HEK293 (cell line): ENCODE data around the gene ITPR3.
A peak's percentile ranks its signal among the peaks of the same experiment; 100 is the strongest.

Experiments
- BCL11A ChIP-seq: fragments of 450-650 bp; formaldehyde crosslinking; IDR thresholded peaks from 2 replicates; pipeline ENCODE4 v1.5.1; 2016; ENCODE audit warnings: low read depth, missing biosample characterization, missing genetic modification characterization
- GLIS2 ChIP-seq: fragments of 450-650 bp; formaldehyde crosslinking; IDR thresholded peaks from 2 replicates; pipeline ENCODE4 v1.5.1; 2016; ENCODE audit warnings: missing biosample characterization, missing genetic modification characterization
- HOXA7 ChIP-seq: sonication (generic); formaldehyde crosslinking; IDR thresholded peaks from 2 replicates; pipeline ENCODE4 v1.8.1; 2022; ENCODE audit warnings: missing genetic modification reagents, borderline replicate concordance
- IKZF3 ChIP-seq: fragments of 450-650 bp; IDR thresholded peaks from 2 replicates; pipeline ENCODE4 v1.5.0; 2018; ENCODE audit warnings: missing biosample characterization, mild to moderate bottlenecking, missing genetic modification characterization, moderate library complexity
- PRDM1 ChIP-seq: fragments of 450-650 bp; formaldehyde crosslinking; IDR thresholded peaks from 2 replicates; pipeline ENCODE4; 2016; ENCODE audit warnings: missing biosample characterization, missing genetic modification characterization
- RBAK ChIP-seq: fragments of 450-650 bp; formaldehyde crosslinking; IDR thresholded peaks from 2 replicates; pipeline ENCODE4 v1.5.1; 2016; ENCODE audit warnings: missing biosample characterization, missing genetic modification characterization
- WT1 ChIP-seq: fragments of 450-650 bp; formaldehyde crosslinking; IDR thresholded peaks from 2 replicates; pipeline ENCODE4 v1.5.1; 2016; ENCODE audit warnings: missing biosample characterization, missing genetic modification characterization
- ZBTB1 ChIP-seq: fragments of 450-650 bp; formaldehyde crosslinking; IDR thresholded peaks from 2 replicates; pipeline ENCODE4 v1.5.1; 2016; ENCODE audit warnings: missing biosample characterization, missing genetic modification characterization
- ZEB2 ChIP-seq: fragments of 450-650 bp; formaldehyde crosslinking; IDR thresholded peaks from 2 replicates; pipeline ENCODE4 v1.5.1; 2016; ENCODE audit warnings: missing biosample characterization, missing genetic modification characterization
- ZFP41 ChIP-seq: fragments of 450-650 bp; formaldehyde crosslinking; IDR thresholded peaks from 2 replicates; pipeline ENCODE4 v1.5.1; 2016; ENCODE audit warnings: missing biosample characterization, missing genetic modification characterization, borderline replicate concordance
- ZNF132 ChIP-seq: fragments of 450-650 bp; formaldehyde crosslinking; IDR thresholded peaks from 2 replicates; pipeline ENCODE4 v1.5.1; 2017; ENCODE audit warnings: missing biosample characterization, missing genetic modification characterization, borderline replicate concordance
- ZNF138 ChIP-seq: fragments of 450-650 bp; formaldehyde crosslinking; IDR thresholded peaks from 2 replicates; pipeline ENCODE4 v1.5.1; 2016; ENCODE audit warnings: missing biosample characterization, missing genetic modification characterization, borderline replicate concordance
- ZNF184 ChIP-seq: fragments of 450-650 bp; IDR thresholded peaks from 2 replicates; pipeline ENCODE4 v1.5.1; 2018; ENCODE audit warnings: missing biosample characterization, mild to moderate bottlenecking, missing genetic modification characterization
- ZNF223 ChIP-seq: fragments of 450-650 bp; formaldehyde crosslinking; IDR thresholded peaks from 2 replicates; pipeline ENCODE4 v1.5.1; 2016; ENCODE audit warnings: missing biosample characterization, missing genetic modification characterization
- ZNF23 ChIP-seq: fragments of 450-650 bp; formaldehyde crosslinking; IDR thresholded peaks from 2 replicates; pipeline ENCODE4 v1.5.1; 2016; ENCODE audit warnings: missing biosample characterization, missing genetic modification characterization, borderline replicate concordance
- ZNF239 ChIP-seq: fragments of 450-650 bp; formaldehyde crosslinking; IDR thresholded peaks from 2 replicates; pipeline ENCODE4 v1.5.1; 2016; ENCODE audit warnings: missing biosample characterization, missing genetic modification characterization
- ZNF335 ChIP-seq: fragments of 450-650 bp; formaldehyde crosslinking; conservative IDR thresholded peaks from 2 replicates; pipeline ENCODE4 v1.5.1; 2016; ENCODE audit warnings: missing biosample characterization, missing genetic modification characterization
- ZNF366 ChIP-seq: fragments of 450-650 bp; formaldehyde crosslinking; conservative IDR thresholded peaks from 2 replicates; pipeline ENCODE4 v1.5.1; 2016; ENCODE audit warnings: missing biosample characterization, missing genetic modification characterization
- ZNF423 ChIP-seq: fragments of 450-650 bp; formaldehyde crosslinking; IDR thresholded peaks from 2 replicates; pipeline ENCODE4 v1.5.1; 2016; ENCODE audit warnings: missing biosample characterization, missing genetic modification characterization
- ZNF426 ChIP-seq: fragments of 450-650 bp; formaldehyde crosslinking; IDR thresholded peaks from 2 replicates; pipeline ENCODE4 v1.5.1; 2017; ENCODE audit warnings: missing biosample characterization, missing genetic modification characterization, mild to moderate bottlenecking, inconsistent platforms, moderate library complexity
- ZNF501 ChIP-seq: fragments of 450-650 bp; formaldehyde crosslinking; IDR thresholded peaks from 2 replicates; pipeline ENCODE4 v1.5.1; 2016; ENCODE audit warnings: missing biosample characterization, missing genetic modification characterization
- ZNF654 ChIP-seq: fragments of 450-650 bp; formaldehyde crosslinking; IDR thresholded peaks from 2 replicates; pipeline ENCODE4 v1.5.1; 2016; ENCODE audit warnings: low read depth, missing biosample characterization, missing genetic modification characterization
- ZNF670 ChIP-seq: fragments of 450-650 bp; formaldehyde crosslinking; IDR thresholded peaks from 2 replicates; pipeline ENCODE4 v1.5.1; 2016; ENCODE audit warnings: missing biosample characterization, missing genetic modification characterization, low read depth
- TF ChIP-seq, protein P1 (sequence below): fragments of 450-650 bp; formaldehyde crosslinking; conservative IDR thresholded peaks from 2 replicates; pipeline ENCODE4 v1.5.1; 2016; ENCODE audit warnings: low read depth, missing biosample characterization, missing genetic modification characterization
- TF ChIP-seq, protein P2 (sequence below): fragments of 450-650 bp; formaldehyde crosslinking; IDR thresholded peaks from 2 replicates; pipeline ENCODE4 v1.5.1; 2016; ENCODE audit warnings: missing biosample characterization, missing genetic modification characterization
- TF ChIP-seq, protein P3 (sequence below): fragments of 450-650 bp; formaldehyde crosslinking; optimal IDR thresholded peaks from 2 replicates; pipeline ENCODE3; 2016; ENCODE audit warnings: missing biosample characterization, mild to moderate bottlenecking, missing genetic modification characterization
- TF ChIP-seq, protein P4 (sequence below): fragments of 450-650 bp; formaldehyde crosslinking; IDR thresholded peaks from 2 replicates; pipeline ENCODE4 v1.5.1; 2017; ENCODE audit warnings: missing biosample characterization, missing genetic modification characterization
- TF ChIP-seq, protein P5 (sequence below): fragments of 450-650 bp; formaldehyde crosslinking; IDR thresholded peaks from 2 replicates; pipeline ENCODE4 v1.5.1; 2016; ENCODE audit warnings: missing biosample characterization, missing genetic modification characterization
- TF ChIP-seq, protein P6 (sequence below): fragments of 450-650 bp; formaldehyde crosslinking; IDR thresholded peaks from 2 replicates; pipeline ENCODE4 v1.5.1; 2016; ENCODE audit warnings: missing biosample characterization, missing genetic modification characterization

ITPR3 gene

DNA sequence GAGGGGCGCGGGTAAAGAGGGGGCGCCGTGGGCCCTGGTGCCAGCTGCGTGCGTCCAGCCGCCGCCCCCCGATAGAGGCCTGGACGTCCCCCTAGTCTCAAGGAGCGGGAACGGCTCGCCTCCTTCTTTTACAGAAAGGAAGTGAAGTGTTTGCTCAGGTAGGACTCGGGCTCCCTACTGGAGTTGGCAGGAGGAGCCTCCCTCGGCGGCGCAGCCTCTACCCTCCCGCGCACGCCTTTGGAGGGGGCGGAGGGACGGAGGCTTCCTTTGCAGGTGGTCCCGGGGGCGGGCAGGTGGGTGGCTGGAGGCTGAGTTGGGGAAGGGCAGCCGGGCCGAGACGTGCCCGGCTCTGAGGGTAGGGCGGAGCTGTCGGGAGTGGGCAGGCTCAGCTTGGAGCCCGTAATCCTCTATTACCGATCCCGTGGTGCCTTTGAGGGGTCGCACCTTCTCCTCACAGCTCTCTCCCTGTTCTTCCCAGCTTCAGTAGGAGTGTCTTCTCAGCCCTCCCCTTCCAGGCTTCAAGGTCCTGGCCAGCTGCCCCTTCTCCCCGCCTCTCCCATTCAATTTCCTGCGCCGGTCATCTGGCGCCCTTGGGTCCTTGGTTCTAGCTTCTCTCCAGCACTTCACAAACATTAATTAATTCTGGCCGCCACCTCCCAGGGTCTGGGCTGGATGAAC, 728 bp downstream of the ITPR3 start (continued):
- TF ChIP-seq, protein P1, sequence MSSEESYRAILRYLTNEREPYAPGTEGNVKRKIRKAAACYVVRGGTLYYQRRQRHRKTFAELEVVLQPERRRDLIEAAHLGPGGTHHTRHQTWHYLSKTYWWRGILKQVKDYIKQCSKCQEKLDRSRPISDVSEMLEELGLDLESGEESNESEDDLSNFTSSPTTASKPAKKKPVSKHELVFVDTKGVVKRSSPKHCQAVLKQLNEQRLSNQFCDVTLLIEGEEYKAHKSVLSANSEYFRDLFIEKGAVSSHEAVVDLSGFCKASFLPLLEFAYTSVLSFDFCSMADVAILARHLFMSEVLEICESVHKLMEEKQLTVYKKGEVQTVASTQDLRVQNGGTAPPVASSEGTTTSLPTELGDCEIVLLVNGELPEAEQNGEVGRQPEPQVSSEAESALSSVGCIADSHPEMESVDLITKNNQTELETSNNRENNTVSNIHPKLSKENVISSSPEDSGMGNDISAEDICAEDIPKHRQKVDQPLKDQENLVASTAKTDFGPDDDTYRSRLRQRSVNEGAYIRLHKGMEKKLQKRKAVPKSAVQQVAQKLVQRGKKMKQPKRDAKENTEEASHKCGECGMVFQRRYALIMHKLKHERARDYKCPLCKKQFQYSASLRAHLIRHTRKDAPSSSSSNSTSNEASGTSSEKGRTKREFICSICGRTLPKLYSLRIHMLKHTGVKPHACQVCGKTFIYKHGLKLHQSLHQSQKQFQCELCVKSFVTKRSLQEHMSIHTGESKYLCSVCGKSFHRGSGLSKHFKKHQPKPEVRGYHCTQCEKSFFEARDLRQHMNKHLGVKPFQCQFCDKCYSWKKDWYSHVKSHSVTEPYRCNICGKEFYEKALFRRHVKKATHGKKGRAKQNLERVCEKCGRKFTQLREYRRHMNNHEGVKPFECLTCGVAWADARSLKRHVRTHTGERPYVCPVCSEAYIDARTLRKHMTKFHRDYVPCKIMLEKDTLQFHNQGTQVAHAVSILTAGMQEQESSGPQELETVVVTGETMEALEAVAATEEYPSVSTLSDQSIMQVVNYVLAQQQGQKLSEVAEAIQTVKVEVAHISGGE (tag by site-specific recombination), result no peak
- TF ChIP-seq, protein P2, sequence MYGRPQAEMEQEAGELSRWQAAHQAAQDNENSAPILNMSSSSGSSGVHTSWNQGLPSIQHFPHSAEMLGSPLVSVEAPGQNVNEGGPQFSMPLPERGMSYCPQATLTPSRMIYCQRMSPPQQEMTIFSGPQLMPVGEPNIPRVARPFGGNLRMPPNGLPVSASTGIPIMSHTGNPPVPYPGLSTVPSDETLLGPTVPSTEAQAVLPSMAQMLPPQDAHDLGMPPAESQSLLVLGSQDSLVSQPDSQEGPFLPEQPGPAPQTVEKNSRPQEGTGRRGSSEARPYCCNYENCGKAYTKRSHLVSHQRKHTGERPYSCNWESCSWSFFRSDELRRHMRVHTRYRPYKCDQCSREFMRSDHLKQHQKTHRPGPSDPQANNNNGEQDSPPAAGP (tag by site-specific recombination), result peak; percentile 84
- TF ChIP-seq BCL11A (tag by site-specific recombination) (no peak), ZNF132 (no peak), ZNF366 (no peak; the same call in none of the 2 replicates), ZNF654 (no peak), ZBTB1 (no peak), GLIS2 (tag by site-specific recombination) (peak; percentile 95), ZNF335 (tag by site-specific recombination) (peak; percentile 42; the same call in 1 of the 2 replicates), ZNF23 (no peak), ZNF426 (tag by site-specific recombination) (no peak), ZNF184 (tag by site-specific recombination) (no peak), ZNF138 (tag by site-specific recombination) (no peak), RBAK (tag by site-specific recombination) (no peak), ZNF423 (peak; percentile 73; the same call in 1 of the 2 replicates), IKZF3 (tag by site-specific recombination) (no peak), ZFP41 (no peak), HOXA7 (CRISPR knock-in tag) (no peak), WT1 (tag by site-specific recombination) (peak; percentile 79; the same call in 1 of the 2 replicates), ZNF223 (tag by site-specific recombination) (no peak), ZNF239 (tag by site-specific recombination) (no peak), ZNF670 (no peak), PRDM1 (no peak), ZNF501 (tag by site-specific recombination) (0 out of 2 replicates have a peak, but pooled peaks have one; percentile 66), ZEB2 (peak; percentile 58)
- TF ChIP-seq, protein P3, sequence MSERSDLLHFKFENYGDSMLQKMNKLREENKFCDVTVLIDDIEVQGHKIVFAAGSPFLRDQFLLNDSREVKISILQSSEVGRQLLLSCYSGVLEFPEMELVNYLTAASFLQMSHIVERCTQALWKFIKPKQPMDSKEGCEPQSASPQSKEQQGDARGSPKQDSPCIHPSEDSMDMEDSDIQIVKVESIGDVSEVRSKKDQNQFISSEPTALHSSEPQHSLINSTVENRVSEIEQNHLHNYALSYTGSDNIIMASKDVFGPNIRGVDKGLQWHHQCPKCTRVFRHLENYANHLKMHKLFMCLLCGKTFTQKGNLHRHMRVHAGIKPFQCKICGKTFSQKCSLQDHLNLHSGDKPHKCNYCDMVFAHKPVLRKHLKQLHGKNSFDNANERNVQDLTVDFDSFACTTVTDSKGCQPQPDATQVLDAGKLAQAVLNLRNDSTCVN (tag by site-specific recombination), result peak; percentile 68
- TF ChIP-seq, protein P4, sequence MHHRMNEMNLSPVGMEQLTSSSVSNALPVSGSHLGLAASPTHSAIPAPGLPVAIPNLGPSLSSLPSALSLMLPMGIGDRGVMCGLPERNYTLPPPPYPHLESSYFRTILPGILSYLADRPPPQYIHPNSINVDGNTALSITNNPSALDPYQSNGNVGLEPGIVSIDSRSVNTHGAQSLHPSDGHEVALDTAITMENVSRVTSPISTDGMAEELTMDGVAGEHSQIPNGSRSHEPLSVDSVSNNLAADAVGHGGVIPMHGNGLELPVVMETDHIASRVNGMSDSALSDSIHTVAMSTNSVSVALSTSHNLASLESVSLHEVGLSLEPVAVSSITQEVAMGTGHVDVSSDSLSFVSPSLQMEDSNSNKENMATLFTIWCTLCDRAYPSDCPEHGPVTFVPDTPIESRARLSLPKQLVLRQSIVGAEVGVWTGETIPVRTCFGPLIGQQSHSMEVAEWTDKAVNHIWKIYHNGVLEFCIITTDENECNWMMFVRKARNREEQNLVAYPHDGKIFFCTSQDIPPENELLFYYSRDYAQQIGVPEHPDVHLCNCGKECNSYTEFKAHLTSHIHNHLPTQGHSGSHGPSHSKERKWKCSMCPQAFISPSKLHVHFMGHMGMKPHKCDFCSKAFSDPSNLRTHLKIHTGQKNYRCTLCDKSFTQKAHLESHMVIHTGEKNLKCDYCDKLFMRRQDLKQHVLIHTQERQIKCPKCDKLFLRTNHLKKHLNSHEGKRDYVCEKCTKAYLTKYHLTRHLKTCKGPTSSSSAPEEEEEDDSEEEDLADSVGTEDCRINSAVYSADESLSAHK (tag by site-specific recombination), result no peak
- TF ChIP-seq, protein P5, sequence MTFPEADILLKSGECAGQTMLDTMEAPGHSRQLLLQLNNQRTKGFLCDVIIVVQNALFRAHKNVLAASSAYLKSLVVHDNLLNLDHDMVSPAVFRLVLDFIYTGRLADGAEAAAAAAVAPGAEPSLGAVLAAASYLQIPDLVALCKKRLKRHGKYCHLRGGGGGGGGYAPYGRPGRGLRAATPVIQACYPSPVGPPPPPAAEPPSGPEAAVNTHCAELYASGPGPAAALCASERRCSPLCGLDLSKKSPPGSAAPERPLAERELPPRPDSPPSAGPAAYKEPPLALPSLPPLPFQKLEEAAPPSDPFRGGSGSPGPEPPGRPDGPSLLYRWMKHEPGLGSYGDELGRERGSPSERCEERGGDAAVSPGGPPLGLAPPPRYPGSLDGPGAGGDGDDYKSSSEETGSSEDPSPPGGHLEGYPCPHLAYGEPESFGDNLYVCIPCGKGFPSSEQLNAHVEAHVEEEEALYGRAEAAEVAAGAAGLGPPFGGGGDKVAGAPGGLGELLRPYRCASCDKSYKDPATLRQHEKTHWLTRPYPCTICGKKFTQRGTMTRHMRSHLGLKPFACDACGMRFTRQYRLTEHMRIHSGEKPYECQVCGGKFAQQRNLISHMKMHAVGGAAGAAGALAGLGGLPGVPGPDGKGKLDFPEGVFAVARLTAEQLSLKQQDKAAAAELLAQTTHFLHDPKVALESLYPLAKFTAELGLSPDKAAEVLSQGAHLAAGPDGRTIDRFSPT (tag by site-specific recombination), result peak; percentile 70; the same call in 1 of the 2 replicates
- TF ChIP-seq, protein P6, sequence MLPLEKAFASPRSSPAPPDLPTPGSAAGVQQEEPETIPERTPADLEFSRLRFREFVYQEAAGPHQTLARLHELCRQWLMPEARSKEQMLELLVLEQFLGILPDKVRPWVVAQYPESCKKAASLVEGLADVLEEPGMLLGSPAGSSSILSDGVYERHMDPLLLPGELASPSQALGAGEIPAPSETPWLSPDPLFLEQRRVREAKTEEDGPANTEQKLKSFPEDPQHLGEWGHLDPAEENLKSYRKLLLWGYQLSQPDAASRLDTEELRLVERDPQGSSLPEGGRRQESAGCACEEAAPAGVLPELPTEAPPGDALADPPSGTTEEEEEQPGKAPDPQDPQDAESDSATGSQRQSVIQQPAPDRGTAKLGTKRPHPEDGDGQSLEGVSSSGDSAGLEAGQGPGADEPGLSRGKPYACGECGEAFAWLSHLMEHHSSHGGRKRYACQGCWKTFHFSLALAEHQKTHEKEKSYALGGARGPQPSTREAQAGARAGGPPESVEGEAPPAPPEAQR, result no peak
